WTC11 (cell line): ENCODE results near the gene DNAAF2. TPM values are rescaled to one million over a fixed set of nuclear protein-coding genes. Genes with fewer than 3 reads are reported as not detected.

Experiments
- ATF1 ChIP-seq: sonication (generic); formaldehyde crosslinking; IDR thresholded peaks from 2 replicates; pipeline ENCODE4 v1.8.1; 2023; ENCODE audit warnings: mild to moderate bottlenecking, moderate library complexity, missing genetic modification reagents
- CREB1 ChIP-seq: sonication (generic); formaldehyde crosslinking; IDR thresholded peaks from 2 replicates; pipeline ENCODE4 v1.8.0; 2023; ENCODE audit warnings: mild to moderate bottlenecking, missing genetic modification reagents
- ESRRA ChIP-seq: sonication (generic); formaldehyde crosslinking; IDR thresholded peaks from 2 replicates; pipeline ENCODE4 v1.8.1; 2022; ENCODE audit warnings: mild to moderate bottlenecking, missing genetic modification reagents, borderline replicate concordance
- GRHL2 ChIP-seq: fragments of 250-450 bp; sonication (Bioruptor Pico); IDR thresholded peaks from 2 replicates; pipeline ENCODE4 v1.8.0; 2022; ENCODE audit warnings: mild to moderate bottlenecking, moderate library complexity; ENCODE audit not compliant: insufficient replicate concordance, severe bottlenecking
- JUN ChIP-seq: sonication (generic); formaldehyde crosslinking; IDR thresholded peaks from 2 replicates; pipeline ENCODE4 v1.8.0; 2023; ENCODE audit warnings: mild to moderate bottlenecking, missing genetic modification reagents
- MYBL2 ChIP-seq: sonication (generic); formaldehyde crosslinking; IDR thresholded peaks from 2 replicates; pipeline ENCODE4 v1.8.1; 2023; ENCODE audit warnings: mild to moderate bottlenecking, moderate library complexity, missing genetic modification reagents
- NR1H2 ChIP-seq: sonication (generic); formaldehyde crosslinking; IDR thresholded peaks from 2 replicates; pipeline ENCODE4 v1.9.0; 2021; ENCODE audit warnings: mild to moderate bottlenecking, moderate library complexity, missing genetic modification reagents
- OVOL2 ChIP-seq: fragments of 250-450 bp; sonication (Bioruptor Pico); IDR thresholded peaks from 2 replicates; pipeline ENCODE4 v1.9.0; 2021; ENCODE audit warnings: mild to moderate bottlenecking, borderline replicate concordance
- PRRX2 ChIP-seq: fragments of 250-450 bp; sonication (Bioruptor Pico); IDR thresholded peaks from 2 replicates; pipeline ENCODE4 v1.8.0; 2021; ENCODE audit warnings: mild to moderate bottlenecking
- SMAD3 ChIP-seq: sonication (generic); formaldehyde crosslinking; IDR thresholded peaks from 2 replicates; pipeline ENCODE4 v1.8.0; 2022; ENCODE audit warnings: missing genetic modification reagents, mild to moderate bottlenecking, borderline replicate concordance
- SP1 ChIP-seq: sonication (generic); formaldehyde crosslinking; conservative IDR thresholded peaks from 2 replicates; pipeline ENCODE4 v1.8.1; 2022; ENCODE audit warnings: missing genetic modification reagents
- TCF7 ChIP-seq: sonication (generic); formaldehyde crosslinking; IDR thresholded peaks from 2 replicates; pipeline ENCODE4 v1.8.0; 2022; ENCODE audit warnings: mild to moderate bottlenecking, low read depth, missing genetic modification reagents, moderate library complexity
- TEAD4 ChIP-seq: sonication (generic); formaldehyde crosslinking; IDR thresholded peaks from 2 replicates; pipeline ENCODE4 v1.8.0; 2022; ENCODE audit warnings: mild to moderate bottlenecking, missing genetic modification reagents
- TP53 ChIP-seq: sonication (generic); formaldehyde crosslinking; IDR thresholded peaks from 2 replicates; pipeline ENCODE4 v1.8.1; 2023; ENCODE audit warnings: mild to moderate bottlenecking, missing genetic modification reagents
- ZNF138 ChIP-seq: sonication (generic); formaldehyde crosslinking; conservative IDR thresholded peaks from 2 replicates; pipeline ENCODE4 v1.8.1; 2022; ENCODE audit warnings: mild to moderate bottlenecking, moderate library complexity, missing genetic modification reagents
- total RNA-seq: library from RNA; stranded (reverse); gene quantifications from 3 replicates; pipeline ENCODE4 v1.2.3, GENCODE V29; 2021
- TF ChIP-seq, protein P1 (sequence below): sonication (generic); formaldehyde crosslinking; IDR thresholded peaks from 2 replicates; pipeline ENCODE4 v1.8.0; 2023; ENCODE audit warnings: mild to moderate bottlenecking, missing genetic modification reagents
- TF ChIP-seq, protein P2 (sequence below): sonication (generic); formaldehyde crosslinking; IDR thresholded peaks from 2 replicates; pipeline ENCODE4 v1.8.1; 2022; ENCODE audit warnings: missing genetic modification reagents, borderline replicate concordance
- TF ChIP-seq, protein P3 (sequence below): sonication (generic); formaldehyde crosslinking; IDR thresholded peaks from 2 replicates; pipeline ENCODE4 v1.8.0; 2022; ENCODE audit warnings: mild to moderate bottlenecking, missing genetic modification reagents
- TF ChIP-seq, protein P4 (sequence below): fragments of 250-450 bp; sonication (Bioruptor Pico); IDR thresholded peaks from 2 replicates; pipeline ENCODE4 v1.9.0; 2021; ENCODE audit warnings: mild to moderate bottlenecking
- TF ChIP-seq, protein P5 (sequence below): sonication (generic); formaldehyde crosslinking; conservative IDR thresholded peaks from 2 replicates; pipeline ENCODE4 v1.8.1; 2022; ENCODE audit warnings: mild to moderate bottlenecking, missing genetic modification reagents
- TF ChIP-seq, protein P6 (sequence below): sonication (generic); formaldehyde crosslinking; IDR thresholded peaks from 2 replicates; pipeline ENCODE4 v1.8.0; 2022; ENCODE audit warnings: mild to moderate bottlenecking, missing genetic modification reagents
- TF ChIP-seq, protein P7 (sequence below): sonication (generic); formaldehyde crosslinking; IDR thresholded peaks from 2 replicates; pipeline ENCODE4 v1.8.1; 2022; ENCODE audit warnings: mild to moderate bottlenecking, moderate library complexity, missing genetic modification reagents
- TF ChIP-seq, protein P8 (sequence below): sonication (generic); formaldehyde crosslinking; IDR thresholded peaks from 2 replicates; pipeline ENCODE4 v1.8.1; 2022; ENCODE audit warnings: mild to moderate bottlenecking, missing genetic modification reagents, moderate library complexity, borderline replicate concordance

Gene DNAAF2
- total RNA-seq, 1 experiment from 2014 or later: 19.9 TPM

DNA sequence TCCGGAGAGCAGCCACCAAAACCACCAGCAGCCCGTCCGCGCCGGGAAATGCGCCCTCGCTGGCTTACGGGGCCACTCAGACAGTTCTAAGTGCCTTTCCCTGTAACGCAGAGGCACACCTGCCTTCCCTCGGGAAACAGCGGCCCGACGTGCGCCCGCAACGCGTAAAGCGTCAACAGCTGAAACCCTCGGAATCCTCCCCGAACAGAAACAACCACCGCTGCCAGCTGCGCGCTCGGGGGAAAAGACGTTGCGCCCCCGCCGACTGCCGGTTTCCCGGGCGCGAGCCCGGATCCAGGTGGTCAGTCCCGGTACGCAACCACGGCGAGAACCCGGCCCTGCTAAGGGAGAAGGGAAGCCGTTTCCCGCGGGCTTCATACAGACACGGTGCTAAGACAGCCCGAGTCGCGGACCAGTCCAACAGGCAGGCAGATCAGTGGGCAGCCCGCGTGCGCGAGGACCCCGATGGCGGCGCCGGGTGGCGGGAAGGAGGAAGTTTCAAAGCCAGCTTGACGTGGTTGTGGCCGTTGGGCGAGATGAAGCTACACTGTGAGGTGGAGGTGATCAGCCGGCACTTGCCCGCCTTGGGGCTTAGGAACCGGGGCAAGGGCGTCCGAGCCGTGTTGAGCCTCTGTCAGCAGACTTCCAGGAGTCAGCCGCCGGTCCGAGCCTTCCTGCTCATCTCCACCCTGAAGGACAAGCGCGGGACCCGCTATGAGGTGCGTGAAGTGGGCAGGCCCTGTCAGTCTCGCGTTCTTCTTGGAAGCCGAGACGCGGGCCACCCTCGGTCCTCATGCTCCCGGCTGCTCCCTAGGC, 36.4 kb downstream of the DNAAF2 start, which contains the start of gene LRR1 (continued):
- TF ChIP-seq, protein P1, sequence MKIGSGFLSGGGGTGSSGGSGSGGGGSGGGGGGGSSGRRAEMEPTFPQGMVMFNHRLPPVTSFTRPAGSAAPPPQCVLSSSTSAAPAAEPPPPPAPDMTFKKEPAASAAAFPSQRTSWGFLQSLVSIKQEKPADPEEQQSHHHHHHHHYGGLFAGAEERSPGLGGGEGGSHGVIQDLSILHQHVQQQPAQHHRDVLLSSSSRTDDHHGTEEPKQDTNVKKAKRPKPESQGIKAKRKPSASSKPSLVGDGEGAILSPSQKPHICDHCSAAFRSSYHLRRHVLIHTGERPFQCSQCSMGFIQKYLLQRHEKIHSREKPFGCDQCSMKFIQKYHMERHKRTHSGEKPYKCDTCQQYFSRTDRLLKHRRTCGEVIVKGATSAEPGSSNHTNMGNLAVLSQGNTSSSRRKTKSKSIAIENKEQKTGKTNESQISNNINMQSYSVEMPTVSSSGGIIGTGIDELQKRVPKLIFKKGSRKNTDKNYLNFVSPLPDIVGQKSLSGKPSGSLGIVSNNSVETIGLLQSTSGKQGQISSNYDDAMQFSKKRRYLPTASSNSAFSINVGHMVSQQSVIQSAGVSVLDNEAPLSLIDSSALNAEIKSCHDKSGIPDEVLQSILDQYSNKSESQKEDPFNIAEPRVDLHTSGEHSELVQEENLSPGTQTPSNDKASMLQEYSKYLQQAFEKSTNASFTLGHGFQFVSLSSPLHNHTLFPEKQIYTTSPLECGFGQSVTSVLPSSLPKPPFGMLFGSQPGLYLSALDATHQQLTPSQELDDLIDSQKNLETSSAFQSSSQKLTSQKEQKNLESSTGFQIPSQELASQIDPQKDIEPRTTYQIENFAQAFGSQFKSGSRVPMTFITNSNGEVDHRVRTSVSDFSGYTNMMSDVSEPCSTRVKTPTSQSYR (CRISPR knock-in tag): 0 out of 2 replicates have a peak, but pooled peaks have one; percentile 50
- TF ChIP-seq TP53 (CRISPR knock-in tag): no peak
- TF ChIP-seq, protein P2, sequence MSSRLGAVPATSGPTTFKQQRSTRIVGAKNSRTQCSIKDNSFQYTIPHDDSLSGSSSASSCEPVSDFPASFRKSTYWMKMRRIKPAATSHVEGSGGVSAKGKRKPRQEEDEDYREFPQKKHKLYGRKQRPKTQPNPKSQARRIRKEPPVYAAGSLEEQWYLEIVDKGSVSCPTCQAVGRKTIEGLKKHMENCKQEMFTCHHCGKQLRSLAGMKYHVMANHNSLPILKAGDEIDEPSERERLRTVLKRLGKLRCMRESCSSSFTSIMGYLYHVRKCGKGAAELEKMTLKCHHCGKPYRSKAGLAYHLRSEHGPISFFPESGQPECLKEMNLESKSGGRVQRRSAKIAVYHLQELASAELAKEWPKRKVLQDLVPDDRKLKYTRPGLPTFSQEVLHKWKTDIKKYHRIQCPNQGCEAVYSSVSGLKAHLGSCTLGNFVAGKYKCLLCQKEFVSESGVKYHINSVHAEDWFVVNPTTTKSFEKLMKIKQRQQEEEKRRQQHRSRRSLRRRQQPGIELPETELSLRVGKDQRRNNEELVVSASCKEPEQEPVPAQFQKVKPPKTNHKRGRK (CRISPR knock-in tag): no peak
- peak; percentile 63; the same call in 1 of the 2 replicates for TF ChIP-seq TEAD4 (CRISPR knock-in tag)
- TF ChIP-seq, protein P3, sequence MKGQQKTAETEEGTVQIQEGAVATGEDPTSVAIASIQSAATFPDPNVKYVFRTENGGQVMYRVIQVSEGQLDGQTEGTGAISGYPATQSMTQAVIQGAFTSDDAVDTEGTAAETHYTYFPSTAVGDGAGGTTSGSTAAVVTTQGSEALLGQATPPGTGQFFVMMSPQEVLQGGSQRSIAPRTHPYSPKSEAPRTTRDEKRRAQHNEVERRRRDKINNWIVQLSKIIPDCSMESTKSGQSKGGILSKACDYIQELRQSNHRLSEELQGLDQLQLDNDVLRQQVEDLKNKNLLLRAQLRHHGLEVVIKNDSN: peak; percentile 32; the same call in 1 of the 2 replicates
- TF ChIP-seq, protein P4, sequence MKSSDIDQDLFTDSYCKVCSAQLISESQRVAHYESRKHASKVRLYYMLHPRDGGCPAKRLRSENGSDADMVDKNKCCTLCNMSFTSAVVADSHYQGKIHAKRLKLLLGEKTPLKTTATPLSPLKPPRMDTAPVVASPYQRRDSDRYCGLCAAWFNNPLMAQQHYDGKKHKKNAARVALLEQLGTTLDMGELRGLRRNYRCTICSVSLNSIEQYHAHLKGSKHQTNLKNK (CRISPR knock-in tag): no peak
- TF ChIP-seq, protein P5, sequence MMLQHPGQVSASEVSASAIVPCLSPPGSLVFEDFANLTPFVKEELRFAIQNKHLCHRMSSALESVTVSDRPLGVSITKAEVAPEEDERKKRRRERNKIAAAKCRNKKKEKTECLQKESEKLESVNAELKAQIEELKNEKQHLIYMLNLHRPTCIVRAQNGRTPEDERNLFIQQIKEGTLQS: no peak
- TF ChIP-seq, protein P6, sequence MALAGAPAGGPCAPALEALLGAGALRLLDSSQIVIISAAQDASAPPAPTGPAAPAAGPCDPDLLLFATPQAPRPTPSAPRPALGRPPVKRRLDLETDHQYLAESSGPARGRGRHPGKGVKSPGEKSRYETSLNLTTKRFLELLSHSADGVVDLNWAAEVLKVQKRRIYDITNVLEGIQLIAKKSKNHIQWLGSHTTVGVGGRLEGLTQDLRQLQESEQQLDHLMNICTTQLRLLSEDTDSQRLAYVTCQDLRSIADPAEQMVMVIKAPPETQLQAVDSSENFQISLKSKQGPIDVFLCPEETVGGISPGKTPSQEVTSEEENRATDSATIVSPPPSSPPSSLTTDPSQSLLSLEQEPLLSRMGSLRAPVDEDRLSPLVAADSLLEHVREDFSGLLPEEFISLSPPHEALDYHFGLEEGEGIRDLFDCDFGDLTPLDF (CRISPR knock-in tag): 0 out of 2 replicates have a peak, but pooled peaks have one; percentile 14
- TF ChIP-seq, protein P7, sequence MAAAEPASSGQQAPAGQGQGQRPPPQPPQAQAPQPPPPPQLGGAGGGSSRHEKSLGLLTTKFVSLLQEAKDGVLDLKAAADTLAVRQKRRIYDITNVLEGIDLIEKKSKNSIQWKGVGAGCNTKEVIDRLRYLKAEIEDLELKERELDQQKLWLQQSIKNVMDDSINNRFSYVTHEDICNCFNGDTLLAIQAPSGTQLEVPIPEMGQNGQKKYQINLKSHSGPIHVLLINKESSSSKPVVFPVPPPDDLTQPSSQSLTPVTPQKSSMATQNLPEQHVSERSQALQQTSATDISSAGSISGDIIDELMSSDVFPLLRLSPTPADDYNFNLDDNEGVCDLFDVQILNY (CRISPR knock-in tag): peak; percentile 96
- 0 out of 2 replicates have a peak, but pooled peaks have one; percentile 29 for TF ChIP-seq CREB1 (CRISPR knock-in tag)
- TF ChIP-seq PRRX2 (CRISPR knock-in tag): no peak
- no peak for TF ChIP-seq ATF1 (CRISPR knock-in tag)
- TF ChIP-seq ESRRA (CRISPR knock-in tag): peak; percentile 69; the same call in 1 of the 2 replicates
- TF ChIP-seq GRHL2 (CRISPR knock-in tag): no peak
- TF ChIP-seq JUN (CRISPR knock-in tag): 0 out of 2 replicates have a peak, but pooled peaks have one; percentile 47
- peak; percentile 91 for TF ChIP-seq MYBL2 (CRISPR knock-in tag)
- TF ChIP-seq, protein P8, sequence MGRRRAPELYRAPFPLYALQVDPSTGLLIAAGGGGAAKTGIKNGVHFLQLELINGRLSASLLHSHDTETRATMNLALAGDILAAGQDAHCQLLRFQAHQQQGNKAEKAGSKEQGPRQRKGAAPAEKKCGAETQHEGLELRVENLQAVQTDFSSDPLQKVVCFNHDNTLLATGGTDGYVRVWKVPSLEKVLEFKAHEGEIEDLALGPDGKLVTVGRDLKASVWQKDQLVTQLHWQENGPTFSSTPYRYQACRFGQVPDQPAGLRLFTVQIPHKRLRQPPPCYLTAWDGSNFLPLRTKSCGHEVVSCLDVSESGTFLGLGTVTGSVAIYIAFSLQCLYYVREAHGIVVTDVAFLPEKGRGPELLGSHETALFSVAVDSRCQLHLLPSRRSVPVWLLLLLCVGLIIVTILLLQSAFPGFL: peak; percentile 72; the same call in 1 of the 2 replicates
- no peak for TF ChIP-seq NR1H2 (CRISPR knock-in tag)
- no peak for TF ChIP-seq ZNF138 (CRISPR knock-in tag)
- no peak for TF ChIP-seq OVOL2
- TF ChIP-seq SMAD3 (CRISPR knock-in tag): peak; percentile 18
- TF ChIP-seq TCF7 (CRISPR knock-in tag): no peak
- peak; percentile 70 for TF ChIP-seq SP1 (CRISPR knock-in tag)
